Stimulated activated CD4-positive, alpha-beta T cell treated with anti-CD3 and anti-CD28 coated beads, Interleukin-2, amount 100 ng/mL, for 48 hours (primary cell): Measurements from ENCODE around the gene DMAC2.
"Not testable (repeated sequence)": the region's sequence is repeated elsewhere in the genome, so short reads cannot be mapped to it uniquely, and the experiment has no call there.

Experiments
- DNase-seq, 2 donors: peaks; one replicate each; pipeline ENCODE4 v3.0.0-alpha.2; 2020

DMAC2 gene

GRCh38 chr19:41439441-41440222, at the start of gene DMAC2:
DMAC2 (minus strand) TSS chr19:41439912; CDS start chr19:41439899, 13 bp downstream.
- peak; percentile 90 to 92 for DNase-seq

- not testable (repeated sequence) for DNase-seq
These were observed 47.2 kb upstream of the DMAC2 start for GRCh38 chr19:41486953-41487352.

GRCh38 chr19:41484822-41485221, 45.1 kb upstream of the DMAC2 start:
- DNase-seq, result no peak

GRCh38 chr19:41480336-41480735, 40.6 kb upstream of the DMAC2 start:
- DNase-seq, result no peak

GRCh38 chr19:41479757-41480191, 40.1 kb upstream of the DMAC2 start:
- DNase-seq, result no peak

- DNase-seq, result no peak
These were observed 39.4 kb upstream of the DMAC2 start for GRCh38 chr19:41478875-41479756.

GRCh38 chr19:41478171-41478570, 38.5 kb upstream of the DMAC2 start:
- DNase-seq, result no peak

- DNase-seq, result no peak
These were observed 36.9 kb upstream of the DMAC2 start for GRCh38 chr19:41476583-41476982.

GRCh38 chr19:41463257-41464256, 23.8 kb upstream of the DMAC2 start:
- DNase-seq, result not testable (repeated sequence)

GRCh38 chr19:41462497-41462896, 22.8 kb upstream of the DMAC2 start:
- DNase-seq, result no peak

- no peak for DNase-seq
These were observed 17.5 kb upstream of the DMAC2 start for GRCh38 chr19:41457241-41457640.

- no peak for DNase-seq
These were observed 16.7 kb upstream of the DMAC2 start for GRCh38 chr19:41456342-41456918.

GRCh38 chr19:41455936-41456335, 16.2 kb upstream of the DMAC2 start:
- no peak for DNase-seq

- no peak for DNase-seq
These were observed 13.0 kb upstream of the DMAC2 start for GRCh38 chr19:41452584-41453275.

GRCh38 chr19:41449865-41450178, 10.1 kb upstream of the DMAC2 start:
- no peak for DNase-seq

- peak; percentile 75 to 76 for DNase-seq
These were observed 9.6 kb upstream of the DMAC2 start for GRCh38 chr19:41449079-41449864.

GRCh38 chr19:41447732-41448332, 8.1 kb upstream of the DMAC2 start:
- DNase-seq, result no peak

- no peak for DNase-seq
These were observed 5.9 kb upstream of the DMAC2 start for GRCh38 chr19:41445575-41445974.

- no peak for DNase-seq
These were observed 4.2 kb upstream of the DMAC2 start for GRCh38 chr19:41443813-41444455.
